ENCODE measurements around the gene SCP2. TPM values are rescaled to one million over a fixed set of nuclear protein-coding genes. Genes with fewer than 3 reads are reported as not detected.

The SCP2 gene
- total and polyA plus RNA-seq, 7 donors = 49.3 to 96.9 (median 88.3) TPM

- intact Hi-C loops (cut with DNase I) = loop anchor here in 1 of 2 donors (5.0 kb wide), 1 partner anchor 172 kb away; no protein-coding TSS in a partner anchor
- H3K27ac ChIP-seq = no peak overlapping the region
- H3K27me3 ChIP-seq (ENCODE audit: insufficient read depth in 3 of 3, low read length in 2 of 3) = no peaks in the 10 kb centered on the region
- H3K4me1 ChIP-seq = no peaks in the 10 kb centered on the region
- ATAC-seq (no peak), DNase-seq (no peak)
- H3K36me3 ChIP-seq (ENCODE audit: insufficient read depth in 1 of 2, low read depth in 1 of 2) = no peaks in the 10 kb centered on the region
- no peaks in the 10 kb centered on the region for H3K9me3 ChIP-seq
- no peak for TF ChIP-seq CTCF (IDR thresholded peaks at IDR 0.05)
- H3K4me3 ChIP-seq = no peak overlapping the region
- 89 to 91% (median 90%) methylated on average over 7 of the region's 7 CpGs for WGBS, 3 donors
Measured at GRCh38 chr1:53069265-53069662, 142.2 kb downstream of the SCP2 start.

GRCh38 chr1:53069663-53070327 is 142.7 kb downstream of the SCP2 start:
- intact Hi-C loops (cut with DNase I) = loop anchor here in 1 of 2 donors (5.0 kb wide), 1 partner anchor 172 kb away; no protein-coding TSS in a partner anchor
- WGBS, 3 donors = 90 to 94% (median 91%) methylated on average over 30 to 31 of the region's 31 CpGs
- no peak overlapping the region for H3K27ac ChIP-seq
- DNase-seq = peak in 1 of 2 donors; percentile 41
- no peaks in the 10 kb centered on the region for H3K36me3 ChIP-seq (ENCODE audit: insufficient read depth in 1 of 2, low read depth in 1 of 2)
- no peak overlapping the region for H3K4me3 ChIP-seq
- H3K9me3 ChIP-seq = no peaks in the 10 kb centered on the region
- H3K4me1 ChIP-seq = no peaks in the 10 kb centered on the region
- no peak for TF ChIP-seq CTCF (IDR thresholded peaks at IDR 0.05)
- no peaks in the 10 kb centered on the region for H3K27me3 ChIP-seq (ENCODE audit: insufficient read depth in 3 of 3, low read length in 2 of 3)
- ATAC-seq = no peak

GRCh38 chr1:53070621-53071020 is 143.5 kb downstream of the SCP2 start:
- H3K4me3 ChIP-seq = no peak overlapping the region
- no peaks in the 10 kb centered on the region for H3K36me3 ChIP-seq (ENCODE audit: insufficient read depth in 1 of 2, low read depth in 1 of 2)
- DNase-seq (peak in 1 of 2 donors; percentile 26), ATAC-seq (no peak)
- H3K27ac ChIP-seq = no peak overlapping the region
- no peak for TF ChIP-seq CTCF (IDR thresholded peaks at IDR 0.05)
- WGBS, 3 donors = 97 to 98% (median 97%) methylated on average over 12 of the region's 12 CpGs
- H3K4me1 ChIP-seq = no peaks in the 10 kb centered on the region
- intact Hi-C loops (cut with DNase I) = no loop called here
- H3K9me3 ChIP-seq = no peaks in the 10 kb centered on the region
- no peaks in the 10 kb centered on the region for H3K27me3 ChIP-seq (ENCODE audit: insufficient read depth in 3 of 3, low read length in 2 of 3)

- peak in 1 of 2 donors; percentile 46 for DNase-seq
- no peak for TF ChIP-seq CTCF (IDR thresholded peaks at IDR 0.05)
- Histone ChIP-seq H3K9me3 (no peaks in the 10 kb centered on the region), H3K27me3 (ENCODE audit: insufficient read depth in 3 of 3, low read length in 2 of 3) (no peaks in the 10 kb centered on the region), H3K27ac (no peak overlapping the region), H3K4me3 (no peak overlapping the region), H3K4me1 (no peaks in the 10 kb centered on the region), H3K36me3 (ENCODE audit: insufficient read depth in 1 of 2, low read depth in 1 of 2) (no peaks in the 10 kb centered on the region)
- ATAC-seq = no peak
- WGBS, 3 donors = 82 to 85% (median 83%) methylated on average over 17 of the region's 17 CpGs
- intact Hi-C loops (cut with DNase I) = no loop called here
Measured at GRCh38 chr1:53071167-53071865, 144.2 kb downstream of the SCP2 start.
